ENCODE data around the gene ALPL.

The ALPL gene

DNA sequence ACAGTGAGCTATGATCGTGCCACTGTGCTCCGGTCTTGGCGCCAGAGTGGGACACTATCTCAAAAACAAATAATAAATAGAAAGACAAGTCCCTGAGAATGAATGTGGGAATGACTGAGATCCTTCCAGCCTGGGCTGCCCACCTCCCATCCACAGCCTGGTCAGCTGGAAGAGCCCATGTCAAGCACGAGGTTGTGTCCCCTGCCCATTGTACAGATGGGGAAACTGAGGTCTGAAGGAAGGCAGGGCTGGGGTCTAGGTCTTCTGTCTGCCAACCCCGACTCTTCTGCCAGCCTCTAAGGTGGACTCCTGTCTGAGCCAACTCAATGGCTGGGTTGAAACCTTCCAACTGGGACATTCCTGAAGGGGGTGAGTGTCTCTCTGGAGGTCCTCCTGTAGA lies 80.4 kb downstream of the ALPL start:
- no peak for DNase-seq
- intact Hi-C loops (cut with DNase I), result no loop called here

DNA sequence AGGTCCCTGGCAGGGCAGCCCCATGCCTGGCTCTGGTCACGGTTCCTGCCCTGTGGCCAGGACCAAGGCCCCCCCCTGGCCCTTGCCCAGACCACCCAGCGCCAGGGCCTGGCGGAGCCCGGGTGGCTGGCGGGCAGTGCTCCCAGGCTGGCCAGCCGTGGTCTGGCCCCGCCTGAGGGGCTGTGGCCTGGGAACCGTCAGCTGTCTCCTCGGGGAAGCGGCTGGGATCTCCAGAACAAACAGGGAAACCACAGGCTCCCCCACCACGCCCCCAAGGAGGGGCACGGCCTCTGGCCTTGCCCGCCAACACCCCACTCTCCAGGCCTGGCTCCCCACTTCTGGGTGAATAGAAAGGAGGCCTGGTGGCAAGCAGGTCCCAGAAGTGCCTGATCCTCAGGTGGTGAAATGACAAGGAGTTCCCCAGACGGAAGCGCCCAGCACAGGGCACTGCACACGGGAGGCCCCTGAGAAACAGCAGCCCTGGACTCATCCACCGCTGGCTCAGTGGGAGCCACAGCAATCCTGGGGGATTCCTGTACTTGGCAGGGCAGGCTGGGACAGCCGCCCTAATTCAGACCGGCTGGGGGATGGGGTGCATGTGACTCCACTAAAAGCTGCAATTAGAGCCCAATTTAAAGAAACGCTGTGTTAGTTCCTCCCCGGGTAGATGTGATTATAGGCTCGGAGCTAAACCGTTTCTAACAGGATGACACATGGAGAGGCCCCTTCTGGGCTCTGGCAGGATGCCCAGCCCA lies 81.1 kb downstream of the ALPL start:
- intact Hi-C loops (cut with DNase I), result no loop called here
- peak in 15 of 42 donors; percentile 13 to 62 (median 41) for DNase-seq

DNA sequence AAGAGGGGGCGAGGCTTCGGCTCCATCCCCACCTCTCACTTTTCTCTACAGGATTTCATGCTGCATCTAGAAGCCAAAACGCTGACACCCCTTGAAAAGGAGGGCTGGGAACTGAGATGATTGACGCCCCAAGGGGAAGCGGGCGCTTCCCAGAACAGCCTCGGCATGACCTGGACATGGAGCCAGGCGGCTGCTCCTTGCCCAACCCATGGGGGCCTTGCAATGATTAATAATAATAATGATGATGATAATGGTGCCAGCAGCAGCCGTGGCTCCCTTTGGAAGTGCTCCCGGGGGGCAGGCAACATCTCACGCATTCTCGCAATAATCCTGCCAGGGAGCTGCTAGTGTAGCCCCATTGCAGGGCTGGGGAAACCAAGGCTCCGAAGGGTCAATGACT lies 81.7 kb downstream of the ALPL start:
- no peak for DNase-seq
- intact Hi-C loops (cut with DNase I), result no loop called here

DNA sequence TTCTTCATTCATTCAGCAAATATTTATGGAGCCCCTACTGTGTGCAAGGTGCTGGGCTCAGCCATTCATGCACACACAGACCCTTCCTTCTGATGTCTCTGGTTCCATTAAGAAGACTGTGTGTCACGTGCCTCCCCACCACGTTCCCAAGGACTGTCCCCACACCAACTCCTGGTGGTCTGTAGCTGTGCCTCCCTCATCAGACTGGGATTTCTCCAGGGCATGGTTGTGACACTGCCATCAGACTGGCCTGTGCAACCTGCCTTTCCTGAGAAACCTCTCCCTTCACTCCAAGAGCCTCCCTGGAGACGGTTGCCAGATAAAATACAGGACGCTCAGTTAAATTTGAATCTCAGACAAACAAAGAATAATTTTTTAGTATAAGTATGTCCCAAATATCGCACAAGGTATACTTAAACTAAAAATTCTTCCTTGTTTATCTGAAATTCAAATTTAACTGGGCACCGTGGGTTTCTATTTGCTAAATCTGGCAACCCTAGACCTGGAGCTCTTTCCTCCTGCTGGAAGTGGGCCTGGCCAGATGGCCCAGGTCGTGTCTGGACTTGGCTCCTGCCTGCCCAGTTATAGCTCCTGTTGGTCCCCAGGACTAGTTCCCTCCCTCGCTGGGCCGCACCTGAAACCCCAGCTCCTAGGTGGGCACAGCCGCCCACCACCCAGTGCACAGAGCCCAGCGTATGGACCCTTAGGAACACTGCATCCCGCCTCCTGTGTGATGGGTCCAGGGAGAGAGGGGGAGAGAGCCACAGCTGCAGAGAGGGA lies 83.1 kb downstream of the ALPL start:
- intact Hi-C loops (cut with DNase I), result no loop called here
- no peak for DNase-seq

DNA sequence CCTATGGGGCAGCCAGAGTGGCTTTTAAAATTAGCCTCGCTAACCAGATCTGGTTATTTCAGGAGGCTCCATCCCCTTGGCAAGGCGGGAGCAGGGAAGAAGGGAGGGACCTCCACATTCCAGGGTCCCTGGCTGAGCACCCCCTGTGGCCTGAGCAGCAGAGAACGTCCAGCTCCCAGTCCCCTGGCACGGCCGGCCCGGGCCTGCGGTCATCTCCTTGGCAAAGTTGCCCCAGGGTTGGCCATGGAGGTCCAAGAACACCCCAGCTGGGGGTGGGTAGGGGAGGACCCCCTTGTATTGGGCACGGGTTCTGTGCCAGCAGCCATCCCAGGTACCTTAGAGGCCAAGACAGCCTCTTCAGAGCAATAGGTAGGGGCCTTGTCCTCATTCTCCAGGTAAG lies 84.0 kb downstream of the ALPL start:
- no peak for DNase-seq
- intact Hi-C loops (cut with DNase I), result no loop called here

DNA sequence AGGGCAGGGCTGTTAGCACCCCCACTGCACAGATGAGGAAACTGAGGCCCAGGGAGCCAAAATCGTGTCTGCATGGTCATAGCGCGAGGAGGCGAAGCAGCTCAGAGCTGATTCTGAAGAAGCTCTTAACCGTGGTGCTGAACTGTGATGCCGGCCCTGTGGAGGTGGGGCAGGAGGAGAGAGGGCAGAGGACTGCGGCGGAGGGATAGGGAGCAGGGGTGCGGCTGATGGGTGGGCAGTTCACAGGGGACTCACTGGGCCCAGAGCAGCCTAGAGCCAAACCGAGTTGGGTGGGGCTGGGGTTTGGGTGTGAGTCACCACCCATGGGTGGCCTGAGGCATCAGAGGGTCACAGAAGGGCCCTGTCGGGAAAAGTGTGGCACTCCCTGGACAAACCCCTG lies 85.3 kb downstream of the ALPL start:
- no peak for DNase-seq
- intact Hi-C loops (cut with DNase I), result no loop called here

DNA sequence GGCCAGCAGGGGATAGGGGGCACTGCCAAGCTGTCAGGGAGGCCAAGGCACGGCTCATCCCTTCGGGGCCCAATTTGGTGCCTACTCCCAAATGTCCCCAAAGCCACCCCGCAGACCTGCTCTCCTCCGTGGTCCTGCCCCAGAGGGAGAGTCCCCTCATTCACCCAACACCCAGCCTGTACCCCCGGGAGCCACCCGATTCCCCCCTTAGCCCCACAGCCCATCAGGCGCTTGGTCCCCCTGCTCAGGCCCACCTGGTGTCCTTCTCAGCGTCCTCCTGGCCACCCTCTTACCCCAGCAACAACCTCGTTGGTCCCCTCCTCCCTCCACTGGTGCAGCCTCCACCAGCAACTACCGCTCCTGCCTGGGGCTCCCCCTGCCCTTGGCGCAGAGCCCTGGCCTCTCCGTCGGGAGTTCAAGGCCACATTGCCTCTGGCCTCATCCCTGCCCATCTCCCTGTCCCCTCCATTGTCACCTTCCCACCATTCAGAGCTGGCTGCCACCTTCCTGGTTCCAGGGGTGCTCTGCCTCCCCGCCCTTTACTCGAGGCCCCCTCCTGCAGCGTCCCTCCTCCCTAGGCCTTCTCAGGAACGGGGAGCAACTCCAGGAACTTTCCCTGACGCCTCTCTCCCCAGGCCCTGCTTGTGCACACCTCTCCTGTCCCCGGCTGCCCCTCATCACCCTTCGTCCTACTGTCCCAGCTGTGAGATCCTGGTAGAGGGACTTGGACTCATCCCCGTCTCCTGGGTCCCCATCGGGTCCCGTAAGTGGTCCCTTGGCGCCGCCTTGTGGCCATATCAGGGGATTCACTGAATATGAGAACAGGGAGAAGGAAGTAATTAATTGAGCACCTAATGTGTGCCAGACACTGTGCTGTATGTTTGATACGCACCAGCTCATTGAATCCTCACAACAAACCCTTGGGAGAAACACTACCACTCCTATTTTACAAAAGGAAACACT lies 86.0 kb downstream of the ALPL start:
- intact Hi-C loops (cut with DNase I), result no loop called here
- peak in 37 of 42 donors; percentile 43 to 86 (median 71) for DNase-seq

DNA sequence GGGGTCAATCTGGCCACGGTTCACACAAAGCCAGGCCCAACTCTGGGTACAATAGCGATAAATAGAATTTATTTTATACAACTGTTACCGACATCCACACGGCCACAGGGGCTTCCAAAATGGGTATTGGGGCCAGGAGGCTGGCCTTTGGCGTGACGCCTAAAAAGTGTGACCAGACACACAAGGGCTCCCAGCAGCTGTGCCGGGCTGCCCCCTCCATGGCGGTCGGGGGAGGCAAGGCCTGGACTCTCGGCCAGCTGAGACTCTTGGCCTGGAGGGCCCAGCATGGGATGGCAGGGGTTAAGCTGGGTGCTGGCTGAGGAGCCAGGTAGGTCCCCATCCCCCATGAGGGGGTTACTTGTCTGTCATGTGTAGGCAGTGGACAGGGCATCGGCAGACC lies 87.0 kb downstream of the ALPL start:
- no peak for DNase-seq
- intact Hi-C loops (cut with DNase I), result no loop called here

DNA sequence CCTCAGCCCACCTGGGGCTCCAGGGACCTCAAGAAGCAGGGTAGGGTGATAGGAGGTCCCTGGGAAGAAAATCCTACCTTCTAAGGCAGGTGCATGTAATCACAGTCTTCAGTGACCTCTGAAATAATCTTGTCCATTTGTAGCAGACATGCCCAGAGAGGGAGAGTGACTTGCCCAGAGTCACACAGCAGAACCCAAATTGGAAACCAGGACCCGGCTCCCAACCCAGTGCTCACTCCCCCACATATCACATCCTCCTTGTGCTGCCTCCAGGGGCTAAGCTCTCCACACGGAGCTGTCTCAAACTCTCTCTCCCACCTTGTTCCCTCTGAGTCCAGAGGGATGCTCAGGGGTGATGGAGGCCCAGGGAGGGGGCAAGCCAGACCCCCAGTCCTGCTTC lies 87.4 kb downstream of the ALPL start:
- intact Hi-C loops (cut with DNase I), result no loop called here
- DNase-seq, result no peak

DNA sequence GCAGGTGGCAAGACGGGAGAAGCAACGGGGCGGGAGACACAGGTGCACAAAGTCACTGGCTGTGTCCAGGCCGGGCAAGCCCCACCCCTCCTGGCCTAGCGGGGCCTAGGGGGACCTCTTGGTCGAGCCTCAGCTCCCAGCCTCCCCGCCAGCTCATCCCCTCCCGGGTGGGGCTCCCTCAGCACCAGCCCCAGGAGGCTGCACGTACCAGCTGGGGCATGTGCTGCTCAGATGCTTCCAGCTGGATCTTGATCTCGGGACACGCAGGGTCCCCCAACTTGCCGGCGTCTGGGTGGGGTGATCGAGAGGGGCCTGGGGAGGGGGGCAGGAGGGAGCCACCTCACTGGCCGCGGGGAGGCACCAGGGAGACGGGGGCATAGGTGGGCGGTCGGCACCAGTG lies 88.5 kb downstream of the ALPL start:
- no peak for DNase-seq
- intact Hi-C loops (cut with DNase I), result no loop called here

DNA sequence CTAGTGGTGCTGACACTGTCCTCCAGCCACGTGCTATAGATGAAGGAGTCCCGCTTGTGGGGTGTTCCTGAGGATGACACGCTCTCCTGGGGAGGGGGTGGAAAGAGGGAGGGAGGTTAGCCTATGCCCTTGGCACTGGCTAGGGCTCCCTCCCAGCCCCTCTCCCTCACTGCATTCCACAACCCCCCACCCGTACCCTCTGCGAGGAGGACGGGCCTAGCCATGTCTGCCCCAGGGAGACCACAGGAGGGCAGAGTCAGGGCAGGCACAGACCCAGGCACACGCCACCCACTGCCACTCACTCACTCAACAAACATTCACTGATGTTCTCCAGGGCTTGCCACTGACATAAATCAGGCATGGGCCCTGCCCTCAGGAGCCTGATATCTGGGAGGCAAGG lies 89.2 kb downstream of the ALPL start:
- no peak for DNase-seq
- intact Hi-C loops (cut with DNase I), result no loop called here

DNA sequence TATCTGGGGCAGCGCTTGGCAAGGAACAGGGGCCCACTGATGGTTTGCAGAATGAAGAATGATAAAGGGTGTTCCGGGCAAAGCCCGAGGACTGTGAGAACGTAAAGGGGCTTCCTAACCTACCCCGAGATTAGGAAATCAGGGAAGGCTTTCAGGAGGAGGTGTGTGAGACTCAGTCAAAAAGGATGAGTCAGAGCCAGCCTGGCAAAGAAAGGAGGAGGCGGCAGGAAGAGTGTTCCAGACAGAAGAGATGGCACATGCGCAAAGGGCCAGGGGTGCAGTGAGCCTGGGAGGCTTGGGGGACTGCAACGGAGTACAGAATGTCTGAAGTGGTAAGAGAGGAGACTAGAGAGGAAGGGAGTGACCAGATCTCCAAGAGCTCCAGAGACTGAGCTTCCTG lies 89.7 kb downstream of the ALPL start:
- intact Hi-C loops (cut with DNase I), result no loop called here
- peak in 11 of 42 donors; percentile 47 to 70 (median 53) for DNase-seq

DNA sequence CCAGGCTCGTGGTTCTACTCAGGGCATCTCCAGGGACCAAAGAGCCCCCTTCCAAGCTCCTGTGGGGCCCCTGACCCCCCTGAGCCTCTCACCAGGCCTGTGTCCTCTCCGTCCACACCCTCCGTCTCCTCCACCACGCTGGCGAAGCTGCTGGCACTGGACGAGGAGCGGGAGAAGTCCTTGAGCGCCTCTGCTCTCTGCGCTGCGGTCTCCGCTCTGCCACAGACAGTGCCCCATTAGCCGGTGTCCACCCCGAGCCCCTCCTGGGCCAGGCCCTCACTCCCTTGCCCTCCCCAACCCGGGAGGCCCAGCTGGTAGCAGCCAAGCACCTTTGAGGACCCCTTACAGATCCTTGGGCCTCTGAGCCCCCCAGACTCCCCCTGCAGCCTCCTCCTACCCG lies 90.2 kb downstream of the ALPL start:
- no peak for DNase-seq
- intact Hi-C loops (cut with DNase I), result no loop called here

DNA sequence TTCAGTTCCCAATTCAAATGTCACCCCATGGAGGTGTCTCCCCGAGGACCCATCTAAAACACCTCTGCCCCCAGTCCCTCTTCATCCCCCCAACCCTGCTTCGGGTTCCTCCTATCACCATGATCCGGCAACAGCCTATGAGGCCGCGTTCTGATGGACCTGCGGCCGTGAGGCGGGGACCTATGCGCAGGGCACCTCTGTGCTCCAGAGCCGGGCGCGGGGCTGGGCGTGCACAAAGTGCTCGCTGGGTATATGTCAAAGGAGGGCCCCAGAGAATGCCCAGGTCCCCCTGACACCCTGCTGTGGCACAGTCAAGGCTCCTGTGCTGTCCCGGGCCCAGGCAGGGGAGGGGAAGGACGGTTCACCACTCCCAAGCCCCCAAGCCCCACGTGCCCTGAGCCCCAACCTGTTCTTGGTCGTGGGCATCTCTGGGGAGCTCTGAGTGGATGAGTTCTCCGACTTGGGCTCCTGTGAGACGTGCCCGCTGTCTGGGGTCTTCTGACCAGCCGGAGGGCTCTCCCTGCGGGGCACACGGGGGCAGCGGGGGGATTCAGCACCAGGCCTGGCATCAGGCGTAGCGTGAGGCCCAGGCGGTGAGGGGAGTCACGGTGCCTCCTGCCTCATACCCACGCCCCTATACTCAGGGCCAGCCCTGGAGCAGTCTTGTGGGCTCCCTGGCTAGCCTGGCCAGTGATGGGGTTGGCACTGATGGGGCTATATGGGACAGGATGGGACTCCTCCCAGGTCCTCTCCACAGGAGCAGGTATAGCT lies 92.2 kb downstream of the ALPL start:
- intact Hi-C loops (cut with DNase I), result no loop called here
- DNase-seq, result no peak

DNA sequence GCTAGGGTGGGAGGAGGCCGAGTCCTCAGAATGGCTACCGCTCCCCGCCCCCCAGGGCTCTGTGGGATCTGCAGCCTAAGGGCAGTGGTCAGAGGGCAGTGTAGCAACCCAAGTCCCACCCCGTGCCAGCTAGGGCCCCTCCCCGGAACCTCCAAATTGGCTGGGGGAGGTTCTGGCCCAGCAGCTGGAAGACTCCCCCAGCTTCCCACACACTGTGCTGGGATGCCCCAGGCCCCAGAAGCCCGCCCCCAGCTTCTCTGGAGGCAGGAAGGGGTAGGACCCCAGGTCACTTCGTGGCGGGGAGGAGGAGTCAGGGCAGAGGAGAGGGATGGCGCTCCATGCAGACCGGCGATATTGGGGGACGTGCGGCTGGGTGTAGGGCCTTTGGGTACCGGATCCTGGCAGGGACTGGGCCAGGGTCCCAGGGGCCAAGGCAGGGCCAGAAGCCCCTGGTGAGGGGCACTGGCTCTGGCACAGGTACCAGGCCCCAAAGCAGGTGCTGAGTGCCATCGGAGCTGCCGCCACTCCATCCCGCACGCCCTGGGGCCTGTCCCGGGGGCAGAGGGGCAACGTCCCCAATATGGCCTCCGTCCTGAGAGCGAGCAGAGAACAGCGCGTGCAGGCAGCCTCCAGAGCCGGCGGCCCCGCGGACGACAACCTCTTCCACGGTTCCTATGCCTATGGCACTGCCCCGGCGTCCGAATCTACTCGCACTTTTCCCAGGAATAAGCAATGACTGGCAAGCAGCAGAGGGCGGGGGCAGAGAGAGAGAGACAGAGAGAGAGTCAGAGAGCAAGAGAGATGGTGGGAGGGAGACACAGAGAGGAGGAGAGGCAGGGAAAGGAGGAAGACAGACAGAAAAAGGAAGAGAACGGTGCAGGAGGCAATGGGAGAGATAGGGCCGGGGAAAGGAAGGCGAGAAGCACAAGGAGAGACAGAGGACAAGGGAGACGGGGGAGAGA lies 94.2 kb downstream of the ALPL start:
- DNase-seq, result peak in 30 of 42 donors; percentile 40 to 85 (median 64)
- intact Hi-C loops (cut with DNase I), result no loop called here

DNA sequence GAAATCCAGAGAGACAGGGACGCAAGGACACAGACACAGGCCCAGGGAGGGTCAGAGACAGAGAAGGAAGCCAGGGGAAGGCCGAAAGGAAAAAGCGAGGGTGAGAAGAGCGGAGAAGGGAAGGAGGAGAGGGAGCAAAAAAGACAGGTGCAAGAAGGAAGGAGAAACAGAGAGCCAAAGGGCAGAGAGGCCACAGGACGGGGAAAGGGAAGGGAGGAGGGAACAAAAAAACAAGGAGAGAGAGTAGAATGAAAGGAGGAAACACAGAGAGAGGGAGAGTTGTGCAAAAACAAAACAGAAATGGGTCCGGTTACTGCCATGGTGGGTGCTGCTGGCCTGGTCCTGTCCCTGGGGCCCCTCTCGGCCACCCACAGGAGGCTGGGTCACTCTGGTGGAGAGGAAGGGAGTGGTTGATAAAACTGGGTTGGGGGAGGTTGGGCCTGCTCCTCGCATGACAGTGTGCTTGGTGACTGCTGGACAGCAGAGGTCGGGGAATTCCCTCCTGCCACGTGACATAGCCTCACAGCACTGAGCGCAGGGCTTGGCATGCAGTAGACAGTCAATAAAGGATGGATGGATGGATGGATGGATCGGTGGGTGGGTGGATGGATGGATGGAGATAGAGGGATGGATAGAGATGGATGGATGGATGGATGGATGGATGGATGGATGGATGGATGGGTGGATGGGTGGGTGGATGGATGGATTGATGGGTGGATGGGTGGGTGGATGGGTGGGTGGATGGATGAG lies 95.2 kb downstream of the ALPL start:
- intact Hi-C loops (cut with DNase I), result no loop called here
- DNase-seq, result no peak

Data from head of caudate nucleus (tissue), 42 donors.